Activated CD4-positive, alpha-beta T cell treated with anti-CD3 and anti-CD28 coated beads, Interleukin-10, Interleukin-2, amounts not matched to agents 100 ng/mL and 50 ng/mL, durations not matched to agents 16 hours and 8 hours (primary cell): ENCODE measurements around the gene HTRA1.

Experiments used
- DNase-seq: peaks from one replicate; pipeline ENCODE4 v3.0.0-alpha.2; 2020

HTRA1 gene

DNA sequence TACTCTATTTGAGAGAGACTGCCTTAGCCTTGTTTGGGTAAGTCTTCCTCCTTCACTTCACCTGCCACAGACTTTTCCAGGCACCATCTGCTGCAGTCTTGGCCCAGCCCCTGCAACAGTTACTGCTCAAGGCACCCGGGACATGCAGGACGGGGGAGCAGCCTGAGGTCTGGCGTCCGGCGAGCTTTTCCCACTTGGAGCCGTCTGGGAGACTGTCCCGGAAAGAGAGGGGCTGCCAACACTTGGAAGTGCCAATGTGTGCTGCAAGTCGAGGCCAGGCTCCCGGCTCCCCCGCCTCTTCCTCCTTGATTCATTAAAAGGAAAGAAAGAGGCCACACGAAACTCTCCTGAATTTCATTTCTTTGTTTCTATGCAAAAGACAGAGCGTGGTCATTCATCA is 13.7 kb downstream of the HTRA1 start:
- DNase-seq: no peak

DNA sequence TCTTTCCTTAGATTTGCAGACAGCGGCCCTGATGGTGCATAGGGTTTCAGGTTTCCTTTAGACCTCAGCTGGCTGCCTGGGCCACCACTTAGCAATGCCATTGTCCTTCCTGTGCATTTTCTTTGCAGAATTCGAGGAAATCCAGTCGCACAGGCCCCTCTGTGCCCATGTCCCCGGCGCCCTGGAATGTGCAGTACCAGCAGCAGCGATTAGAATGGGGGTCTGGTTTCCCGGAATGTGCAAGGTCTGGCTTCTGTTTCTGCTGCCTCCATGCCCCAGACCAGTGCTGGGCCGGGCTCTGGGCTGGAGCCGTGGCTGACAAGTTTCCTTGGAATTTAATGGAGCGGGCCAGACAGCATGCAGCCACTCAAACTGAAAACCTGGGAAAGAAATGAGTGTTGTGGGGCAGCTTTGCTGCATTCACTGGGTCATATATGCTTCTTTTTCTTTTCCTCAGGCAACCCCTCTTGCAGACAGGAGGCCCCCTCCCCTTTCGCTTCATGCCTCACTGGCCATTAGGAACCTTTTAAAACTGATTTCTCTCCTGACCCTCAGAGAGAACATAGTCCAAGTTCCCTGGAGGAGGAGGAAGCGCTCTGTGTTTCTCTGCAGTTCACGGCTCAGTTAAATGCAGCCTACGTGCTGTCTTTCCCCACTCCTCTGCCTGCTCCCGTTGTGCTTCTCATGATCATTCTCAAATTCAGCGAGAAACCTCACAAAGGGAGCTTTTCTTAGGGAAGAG is 14.4 kb downstream of the HTRA1 start:
- no peak for DNase-seq

DNA sequence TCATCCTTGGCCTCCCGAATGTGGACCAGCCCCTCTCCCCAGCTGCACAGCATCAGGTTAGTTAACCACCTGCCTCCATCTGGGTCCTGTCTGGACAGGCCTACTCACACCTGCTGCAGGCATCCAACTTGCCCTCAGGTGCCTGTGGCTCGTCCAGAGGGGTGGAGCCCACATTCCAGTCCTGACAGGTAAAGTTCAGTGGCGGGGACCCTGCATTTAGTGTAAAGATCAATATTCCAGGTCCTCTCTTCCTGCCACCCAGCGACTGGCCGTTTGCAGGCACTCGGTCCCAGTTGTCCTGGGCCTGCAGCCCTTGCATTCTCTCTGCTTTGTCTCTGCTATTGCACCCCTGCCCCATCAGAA is 15.0 kb downstream of the HTRA1 start:
- DNase-seq: no peak

DNA sequence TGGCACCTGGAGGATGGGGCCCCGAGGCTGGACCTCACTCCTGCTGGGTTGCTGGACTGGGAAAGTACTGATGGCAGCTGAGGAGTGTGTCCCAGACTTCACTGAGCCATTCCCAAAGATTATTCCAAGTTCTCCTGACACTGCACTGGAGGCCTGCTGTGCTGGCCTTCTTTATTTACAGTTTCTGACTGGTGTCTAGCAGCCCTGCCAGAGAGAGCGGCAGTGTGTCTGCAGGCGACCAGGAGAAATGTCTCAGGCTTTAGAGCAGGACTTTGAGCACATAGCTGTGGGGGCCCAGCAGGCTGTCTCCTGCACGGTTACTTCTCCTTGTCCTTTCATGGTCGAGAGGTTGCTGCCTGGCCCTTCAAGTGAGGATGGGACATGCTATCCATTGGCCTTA is 16.1 kb downstream of the HTRA1 start:
- no peak for DNase-seq

DNA sequence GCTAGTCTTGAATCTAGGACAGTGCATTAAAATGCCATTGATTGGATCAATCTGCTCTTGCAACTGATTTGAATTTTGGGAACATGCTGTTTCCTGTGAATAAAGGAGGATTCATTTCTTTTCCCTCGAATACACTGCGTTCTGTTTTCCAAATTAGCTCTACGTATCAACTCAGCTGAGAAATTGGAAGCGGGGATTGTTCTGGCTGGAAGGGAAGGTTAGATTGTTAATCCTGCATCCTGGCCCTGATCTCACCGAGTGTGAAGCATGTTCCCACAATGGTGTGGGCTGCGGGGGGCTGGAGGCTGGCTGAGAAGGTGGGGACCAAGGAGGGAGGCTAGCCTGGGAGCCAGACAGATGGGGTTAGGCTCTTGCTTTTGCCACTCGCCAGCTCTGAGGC is 17.6 kb downstream of the HTRA1 start:
- DNase-seq: no peak

DNA sequence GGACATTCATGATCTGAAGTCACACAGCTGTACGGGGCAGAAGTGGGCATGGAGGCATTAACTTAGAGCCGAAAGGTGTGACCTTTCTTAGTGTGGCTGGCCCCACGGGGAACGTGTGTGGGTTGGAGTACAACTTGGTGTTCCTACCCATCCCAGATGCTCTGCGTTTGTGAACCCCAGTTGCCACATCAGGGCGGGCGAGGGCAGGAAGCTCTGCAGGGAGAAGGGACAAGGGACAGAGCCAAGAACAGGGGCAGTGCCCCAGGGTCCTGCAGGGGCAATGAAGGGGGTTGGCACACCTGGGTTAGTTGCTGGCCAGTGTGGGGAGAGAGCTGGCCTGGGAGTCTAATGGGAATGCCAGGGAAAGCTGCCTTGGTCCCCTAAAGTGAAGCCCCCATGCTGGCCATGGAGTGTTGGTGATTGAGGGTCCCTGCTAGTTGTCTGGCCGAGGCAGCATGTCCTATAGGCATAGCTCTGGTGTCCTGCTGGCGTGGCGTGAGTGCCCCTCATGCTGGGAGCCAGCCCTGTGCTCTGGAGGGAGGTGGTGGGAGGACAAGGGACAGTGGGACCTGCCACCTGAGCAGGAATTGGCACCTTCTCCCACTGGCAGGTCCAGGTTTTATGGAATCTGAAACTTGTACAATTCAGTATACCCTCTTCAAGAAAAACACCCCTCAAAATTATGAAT is 18.9 kb downstream of the HTRA1 start:
- DNase-seq: no peak

DNA sequence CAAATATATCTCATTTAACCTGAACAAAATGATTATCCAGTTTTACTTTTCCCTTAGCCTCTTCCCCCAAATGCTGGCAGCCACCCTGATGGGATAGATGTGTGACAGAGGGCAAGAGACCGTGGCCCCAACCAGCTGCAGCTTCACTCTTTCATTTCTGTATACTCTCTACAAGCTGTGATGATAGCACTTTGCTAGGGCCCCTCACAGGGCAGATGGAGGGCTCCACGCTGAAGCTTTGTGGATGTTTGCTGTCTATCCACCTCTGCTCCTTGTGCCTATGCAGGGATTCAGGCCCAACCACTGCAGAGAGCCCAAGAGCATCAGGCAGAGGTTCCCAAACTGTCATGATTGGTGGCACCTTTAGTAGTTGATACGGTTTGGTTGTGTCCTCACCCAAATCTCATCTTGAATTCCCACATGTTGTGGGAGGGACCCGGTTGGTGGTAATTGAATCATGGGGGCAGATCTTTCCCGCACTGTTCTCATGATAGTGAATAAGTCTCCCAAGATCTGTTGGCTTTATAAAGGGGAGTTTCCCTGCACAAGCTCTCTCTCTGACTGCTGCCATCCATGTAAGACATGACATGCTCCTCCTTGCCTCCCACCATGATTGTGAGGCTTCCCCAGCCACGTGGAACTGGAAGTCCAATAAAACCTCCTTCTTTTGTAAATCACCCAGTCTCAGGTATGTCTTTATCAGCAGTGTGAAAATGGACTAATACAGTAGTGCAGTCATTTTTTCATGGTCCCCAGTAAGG is 20.1 kb downstream of the HTRA1 start:
- no peak for DNase-seq

DNA sequence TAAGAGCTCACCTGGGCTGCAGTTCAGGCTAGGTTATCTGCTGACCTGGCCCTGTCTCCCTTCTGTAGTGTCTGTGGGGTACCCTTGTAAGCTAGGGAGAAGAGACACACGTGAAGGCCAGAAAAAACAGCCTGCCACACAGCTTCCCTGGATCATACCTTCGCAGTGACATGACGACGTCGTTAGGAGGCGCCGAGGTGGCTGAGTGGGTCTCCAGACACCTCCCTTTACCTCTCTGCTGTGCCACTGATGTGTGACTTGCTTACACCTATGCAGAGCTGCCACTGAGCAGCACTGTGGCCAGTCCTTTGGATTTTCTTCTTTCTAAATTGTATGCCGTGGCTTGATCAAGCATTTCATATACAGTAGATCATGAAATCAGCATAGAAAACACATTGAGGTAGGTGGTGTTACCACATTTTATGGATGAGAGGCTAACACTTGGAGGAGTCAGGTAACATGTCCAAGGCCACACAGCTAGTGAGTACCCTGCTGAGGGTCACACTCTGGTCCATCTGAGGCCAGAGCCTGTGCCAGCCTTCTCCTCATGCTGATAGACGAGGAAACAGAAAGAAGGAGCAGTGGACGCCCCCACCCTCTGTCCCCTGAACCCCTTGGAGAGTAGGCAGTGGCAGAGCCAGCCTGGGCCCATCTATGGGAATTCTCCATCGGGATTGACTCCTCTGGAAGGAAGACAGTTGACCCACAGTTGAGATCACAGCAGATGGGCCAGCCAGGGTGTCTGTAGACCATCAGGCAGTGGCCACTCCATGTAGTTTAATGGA is 23.1 kb downstream of the HTRA1 start:
- no peak for DNase-seq

DNA sequence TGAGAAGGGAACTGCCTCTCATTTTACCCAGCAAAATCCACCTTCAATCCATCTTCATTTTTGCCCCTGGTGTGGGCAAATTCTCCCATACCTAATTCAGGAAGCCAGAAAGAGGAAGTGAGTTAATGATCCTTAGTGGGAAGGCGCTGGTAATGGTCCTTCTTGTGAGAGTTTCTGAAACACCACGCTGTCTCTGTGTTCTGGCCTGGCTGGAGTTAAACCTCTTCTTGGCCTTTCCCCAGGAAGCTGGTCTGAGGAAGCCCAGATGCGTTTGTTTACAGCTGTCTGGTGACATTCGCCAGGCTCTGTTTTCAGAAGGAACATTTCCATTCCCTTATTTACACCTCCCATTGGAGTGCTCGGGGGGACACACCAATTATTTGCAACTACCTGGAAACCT is 24.3 kb downstream of the HTRA1 start:
- no peak for DNase-seq

DNA sequence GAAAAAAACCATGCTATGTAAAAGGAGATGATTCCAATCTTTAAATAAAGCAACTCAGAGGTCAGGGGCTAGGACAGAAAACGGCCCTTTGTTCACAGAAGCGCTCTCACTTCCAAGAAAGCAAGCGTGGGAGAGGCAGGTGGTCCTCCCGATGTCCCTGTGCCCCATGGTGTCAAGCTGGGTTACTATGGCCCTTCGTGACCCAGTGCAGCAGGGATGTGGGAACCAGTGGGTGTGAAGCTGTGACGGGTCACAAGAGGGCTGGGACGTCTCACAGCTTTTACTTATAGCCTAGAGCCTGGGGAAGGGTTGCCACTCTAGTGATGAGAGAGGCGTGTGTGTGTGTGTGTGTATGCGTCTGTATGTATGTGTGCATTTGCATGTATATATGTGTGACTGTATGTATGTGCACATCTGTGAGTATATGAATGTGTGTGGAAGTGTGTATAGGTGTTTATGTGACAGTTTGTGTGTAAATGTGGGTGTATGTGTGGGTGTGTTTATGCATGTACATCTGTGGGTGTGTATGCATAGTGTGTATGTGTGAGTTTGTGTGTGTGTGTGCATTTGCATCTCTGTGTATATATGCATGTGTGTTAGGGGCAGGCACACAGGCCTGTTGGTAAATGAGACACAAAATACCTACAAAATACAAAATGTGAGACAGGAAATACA is 25.2 kb downstream of the HTRA1 start:
- DNase-seq: no peak

DNA sequence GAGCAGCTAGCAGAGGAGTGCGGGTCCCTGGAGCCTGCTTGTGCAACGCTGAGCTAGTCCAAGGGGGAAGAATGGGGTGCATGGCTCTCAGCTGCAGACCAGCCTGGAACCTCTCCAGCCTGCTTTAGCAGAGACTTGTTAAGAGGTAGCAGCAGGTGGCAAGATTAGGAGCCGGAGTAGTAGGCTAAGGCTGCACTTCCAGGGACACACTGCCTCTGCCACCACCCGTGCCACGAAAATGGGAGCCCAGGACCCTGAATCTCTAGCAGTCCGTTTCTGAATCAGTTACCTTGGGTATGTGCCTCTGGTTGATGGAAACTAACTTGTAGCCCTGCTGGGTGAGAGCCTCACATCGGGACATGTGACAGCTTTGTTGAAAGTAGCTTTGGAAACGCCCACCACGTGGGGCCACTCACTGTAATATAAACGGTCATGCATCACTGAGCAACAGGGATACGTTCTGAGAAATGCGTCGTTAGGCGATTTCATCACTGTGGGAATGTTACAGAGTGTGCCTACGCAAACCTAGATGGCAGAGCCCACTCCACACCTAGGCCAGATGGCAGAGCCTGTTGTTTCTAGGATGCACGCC is 25.9 kb downstream of the HTRA1 start:
- DNase-seq: no peak

DNA sequence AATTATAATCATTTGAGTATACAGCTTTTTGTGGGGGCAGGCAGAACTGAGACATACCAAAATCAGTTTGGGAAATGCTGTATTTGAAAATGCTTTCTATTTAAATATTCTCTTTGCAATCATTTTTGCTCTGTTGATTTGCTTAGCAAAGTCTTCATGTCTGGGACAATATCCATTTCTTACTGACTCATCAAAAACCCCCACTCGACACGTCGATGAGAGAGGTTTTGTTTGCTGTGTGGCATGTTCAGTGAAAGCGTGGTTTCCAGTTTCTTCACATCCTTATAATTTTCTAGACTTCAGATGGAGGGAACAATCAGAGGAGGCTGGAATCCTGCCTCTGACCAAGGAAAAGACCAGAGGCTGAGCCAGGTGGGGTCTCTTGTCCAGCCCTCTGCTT is 28.9 kb downstream of the HTRA1 start:
- peak; percentile 3 for DNase-seq

DNA sequence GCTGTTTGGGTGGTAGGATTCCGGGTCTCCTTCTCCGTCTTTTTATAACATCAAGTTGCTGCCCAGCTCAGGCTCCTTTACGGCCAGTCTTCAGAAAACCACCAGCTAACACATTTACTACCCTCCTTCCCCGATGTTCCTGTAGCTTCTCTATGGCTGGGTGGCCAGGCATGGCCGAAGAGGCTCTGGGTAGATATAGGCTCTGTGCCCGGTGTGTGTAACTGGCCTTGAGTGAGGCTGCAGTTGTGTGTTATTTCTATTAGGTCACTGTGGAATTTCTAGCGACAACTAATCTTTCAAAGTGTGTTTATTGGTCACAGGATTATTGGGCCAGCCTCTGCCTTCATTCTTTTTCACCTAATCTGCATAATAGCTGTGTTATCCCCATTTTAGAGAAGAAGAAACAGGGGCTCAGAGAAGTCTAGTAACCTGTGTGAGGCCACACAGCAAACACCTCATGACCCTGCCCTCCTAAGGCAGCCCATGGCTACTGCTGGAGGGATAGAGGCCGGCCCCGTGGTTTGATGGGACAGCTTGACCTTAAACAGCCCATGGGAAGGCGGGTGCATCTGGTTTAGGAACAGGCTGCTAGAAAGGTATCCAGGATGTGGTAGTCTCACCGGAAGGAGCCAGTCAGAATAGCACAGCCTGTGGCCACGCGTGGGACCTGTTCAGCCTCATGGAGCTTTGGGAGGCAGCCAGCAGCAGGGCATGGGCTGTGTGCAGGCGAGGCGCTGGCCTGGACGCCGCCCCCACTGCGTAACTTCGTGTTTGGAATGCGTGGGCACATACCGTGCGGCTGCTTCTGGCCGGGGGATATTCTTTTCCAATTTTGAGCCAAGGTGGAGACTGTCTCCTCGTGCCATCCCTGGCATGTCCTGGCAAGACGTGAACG is 29.7 kb downstream of the HTRA1 start:
- peak; percentile 59 for DNase-seq

DNA sequence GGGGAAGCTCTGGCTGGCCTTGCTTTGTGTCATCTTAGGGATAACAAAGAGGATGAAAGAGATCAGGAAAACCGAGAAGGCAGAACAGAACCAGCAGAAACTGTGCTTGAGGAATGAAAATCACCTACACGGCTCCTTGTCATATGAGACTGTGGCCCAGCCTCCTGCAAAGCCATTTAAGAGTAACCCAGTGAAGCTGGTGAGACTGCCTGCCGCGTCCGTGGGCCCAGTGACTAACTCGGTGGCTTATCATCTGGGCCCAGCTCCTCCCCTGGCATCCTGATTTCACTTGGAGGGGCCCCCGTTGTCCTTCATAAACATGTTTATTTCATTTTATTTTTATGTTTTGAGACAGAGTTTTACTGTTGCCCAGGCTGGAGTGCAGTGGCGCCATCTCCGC is 30.7 kb downstream of the HTRA1 start:
- DNase-seq: no peak

DNA sequence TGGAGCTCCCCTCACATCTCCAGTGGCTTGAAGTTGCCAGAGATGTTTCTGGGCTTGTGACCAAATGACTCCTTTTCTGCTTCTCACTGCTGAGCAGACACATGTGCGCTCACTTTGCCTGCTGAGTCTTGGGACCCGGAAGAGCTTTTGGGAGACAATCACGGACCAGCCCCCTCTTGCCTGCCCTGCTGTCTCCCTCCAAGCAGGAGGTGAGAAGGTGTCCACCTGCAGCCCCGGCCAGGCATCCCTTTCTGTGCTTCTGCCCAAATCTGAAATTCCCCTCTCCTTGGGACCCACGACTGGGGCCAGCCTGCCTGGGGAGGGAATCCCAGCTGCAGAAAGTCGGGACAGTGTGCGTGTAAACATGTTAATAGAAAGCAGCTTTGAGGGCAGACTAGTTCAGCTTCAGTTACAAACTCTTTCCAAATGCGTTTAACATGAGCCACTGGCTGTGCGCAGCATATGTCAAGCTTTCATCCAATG is 31.7 kb downstream of the HTRA1 start:
- no peak for DNase-seq

DNA sequence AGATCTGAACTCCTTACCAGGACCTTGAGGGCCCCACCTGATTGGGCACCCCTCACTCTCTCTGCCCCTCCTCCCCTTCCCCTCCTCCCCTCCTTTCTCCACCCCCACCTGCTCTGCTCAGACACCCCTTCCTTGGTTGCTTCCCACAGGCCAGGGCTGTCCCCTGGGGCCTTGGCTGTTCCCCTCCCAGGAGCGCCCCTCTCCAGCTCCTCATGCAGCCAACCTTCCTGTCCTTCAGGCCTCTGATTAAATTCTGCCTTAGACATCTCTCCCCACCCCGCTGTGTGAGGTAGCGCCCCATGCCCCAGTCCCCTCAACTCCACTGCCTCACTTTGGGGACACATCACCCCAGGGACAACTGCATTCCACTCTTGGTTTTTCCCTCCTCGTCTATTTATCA is 32.4 kb downstream of the HTRA1 start:
- no peak for DNase-seq

DNA sequence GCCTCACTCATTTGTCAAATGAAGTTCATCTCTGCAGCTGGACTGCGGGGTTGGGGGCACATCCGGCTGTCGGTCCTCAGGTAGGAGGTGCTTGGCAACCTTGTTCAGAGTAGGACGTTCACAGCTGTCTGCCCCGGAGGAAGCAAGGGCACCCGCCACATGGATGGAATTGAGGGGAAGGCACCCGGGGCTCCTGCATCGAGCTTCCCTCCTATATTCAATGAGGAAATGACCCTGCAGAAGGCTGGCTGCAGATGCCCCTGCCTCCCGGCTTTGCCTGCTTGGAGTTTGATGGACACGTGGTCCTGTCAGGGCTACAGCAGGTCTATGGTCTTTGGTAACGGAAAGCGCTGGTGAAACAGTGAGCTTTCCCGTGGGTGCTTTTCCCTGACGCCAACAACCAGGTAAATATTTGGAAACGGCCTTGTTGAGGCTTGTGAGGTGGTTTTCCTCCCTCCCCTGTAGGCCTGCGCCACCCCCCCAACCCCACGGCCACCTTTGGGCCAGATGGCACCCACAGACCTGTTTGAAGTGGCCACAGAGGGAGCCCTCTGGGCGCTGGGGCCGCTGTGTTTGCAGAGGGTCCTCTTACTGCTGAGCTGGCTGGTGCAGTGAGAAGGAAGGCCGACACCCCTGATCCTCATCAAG is 32.9 kb downstream of the HTRA1 start:
- DNase-seq: no peak

DNA sequence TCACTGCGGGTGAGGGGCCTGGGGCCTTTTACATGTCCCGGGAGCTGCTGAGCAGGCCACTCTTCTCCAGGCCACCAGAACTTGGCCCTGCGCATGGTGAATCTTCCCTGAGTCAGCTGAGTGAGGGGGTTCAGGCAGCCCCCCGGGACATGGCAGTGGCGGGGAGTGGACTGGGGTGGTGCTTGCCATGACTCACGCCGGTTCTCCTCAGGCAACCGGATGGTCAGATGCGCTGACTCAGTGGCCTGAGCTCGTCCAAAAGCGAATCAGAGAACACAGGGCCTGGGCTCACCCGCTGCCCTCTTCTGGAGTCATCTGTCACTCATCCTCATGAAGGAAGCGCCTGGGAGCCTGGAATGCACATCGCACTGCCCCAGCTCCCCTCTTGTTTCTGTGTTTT is 33.5 kb downstream of the HTRA1 start:
- DNase-seq: no peak

DNA sequence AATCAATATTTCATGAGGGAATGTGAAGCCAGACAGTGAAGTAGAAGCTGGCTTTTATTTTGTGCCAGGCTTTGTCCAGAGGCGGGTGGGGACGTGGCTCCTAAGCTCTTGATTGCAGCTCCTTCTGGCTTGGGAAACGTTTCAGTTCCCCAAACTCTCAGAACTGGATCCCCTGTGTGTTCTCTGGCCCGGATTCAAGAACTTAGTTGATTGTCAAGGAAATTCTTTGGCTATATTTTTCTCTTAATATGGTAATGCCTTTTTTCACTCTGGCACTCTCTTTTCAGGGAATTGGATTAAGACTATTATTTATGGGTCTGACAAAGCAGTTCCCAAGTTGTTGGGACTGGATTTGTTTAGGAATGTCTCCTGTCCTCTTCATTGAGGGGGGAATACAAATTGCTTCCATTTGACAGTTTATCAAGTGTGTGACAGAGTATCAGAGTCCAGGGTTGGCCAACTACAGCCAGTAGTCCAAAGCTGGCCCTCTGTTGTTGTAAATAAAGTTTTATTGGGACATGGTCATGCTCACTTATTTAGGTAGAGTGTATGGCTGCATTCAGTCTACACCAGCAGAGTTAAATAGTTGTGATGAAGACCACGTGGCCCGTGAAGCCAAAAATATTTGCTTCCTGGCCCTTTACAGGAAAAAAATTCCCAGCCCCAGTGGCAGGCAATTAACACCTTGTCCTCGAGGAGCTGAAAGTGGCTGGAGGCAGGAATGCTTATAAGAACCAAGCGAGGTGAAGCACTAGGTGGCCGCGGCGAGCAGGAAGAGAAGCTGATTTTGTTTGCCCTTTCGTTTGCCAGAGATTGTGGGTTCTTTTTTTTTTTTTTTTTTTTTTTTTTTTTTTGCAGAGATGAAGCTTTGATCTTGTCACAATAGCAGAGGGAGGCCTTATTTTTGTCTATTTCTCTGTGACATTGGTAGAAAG is 34.3 kb downstream of the HTRA1 start:
- DNase-seq: no peak
